Epidermal melanocyte (primary cell): ENCODE results near the gene P3R3URF.
A peak's percentile ranks its signal among the peaks of the same experiment; 100 is the strongest.
"Not testable (repeated sequence)": the region's sequence is repeated elsewhere in the genome, so short reads cannot be mapped to it uniquely, and the experiment has no call there.

ENCODE experiments used
- DNase-seq: peaks from one replicate; pipeline ENCODE4 v3.0.0; 2011; ENCODE audit warnings: low spot score; ENCODE audit not compliant: insufficient read length

The P3R3URF gene

GRCh38 chr1:46176211-46176865 lies at the start of gene P3R3URF:
TSS of gene P3R3URF (minus strand) at chr1:46176488. CDS start at chr1:46176471, 17 bp downstream.
- DNase-seq = no peak

DNA sequence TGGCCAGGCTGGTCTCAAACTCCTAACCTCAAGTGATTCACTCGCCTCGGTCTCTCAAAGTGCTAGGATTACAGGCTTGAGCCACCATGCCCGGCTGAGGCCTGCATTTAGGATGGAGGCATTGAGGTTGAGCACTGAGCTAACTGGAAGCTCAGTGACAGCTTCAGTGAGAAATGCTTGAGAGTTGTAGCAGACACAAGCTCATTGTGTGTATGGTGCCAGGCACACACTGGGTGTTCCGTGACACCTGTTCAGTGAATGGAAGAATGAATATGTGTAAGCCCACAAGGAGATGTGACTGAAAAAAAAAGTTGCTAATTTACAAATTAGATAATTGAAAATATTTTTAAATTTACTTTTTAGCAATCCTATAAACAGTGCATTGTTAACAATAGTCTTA lies 48.7 kb upstream of the P3R3URF start:
- no peak for DNase-seq

DNA sequence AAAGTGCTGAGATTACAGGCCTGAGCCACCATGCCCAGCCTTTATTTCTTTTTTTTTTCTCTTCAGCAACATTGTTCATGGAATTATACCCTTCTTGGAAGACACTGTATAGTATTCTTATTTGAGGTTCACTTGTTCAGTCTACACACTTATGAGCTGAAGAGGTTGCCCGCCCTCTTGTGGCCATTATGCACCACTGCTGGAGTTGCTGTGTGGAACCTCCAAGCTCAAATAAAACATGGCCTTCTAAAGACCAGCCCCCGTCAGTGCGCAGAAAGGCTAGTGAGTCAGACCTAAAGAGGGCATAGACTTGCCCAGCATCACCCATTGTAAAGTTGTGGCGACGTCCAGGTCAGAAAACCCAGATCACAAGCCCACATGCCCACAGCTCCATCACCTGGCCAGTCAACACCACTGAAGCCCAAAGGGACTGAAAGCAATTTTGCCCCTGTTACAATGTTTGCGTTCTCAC lies 47.2 kb upstream of the P3R3URF start:
- no peak for DNase-seq

DNA sequence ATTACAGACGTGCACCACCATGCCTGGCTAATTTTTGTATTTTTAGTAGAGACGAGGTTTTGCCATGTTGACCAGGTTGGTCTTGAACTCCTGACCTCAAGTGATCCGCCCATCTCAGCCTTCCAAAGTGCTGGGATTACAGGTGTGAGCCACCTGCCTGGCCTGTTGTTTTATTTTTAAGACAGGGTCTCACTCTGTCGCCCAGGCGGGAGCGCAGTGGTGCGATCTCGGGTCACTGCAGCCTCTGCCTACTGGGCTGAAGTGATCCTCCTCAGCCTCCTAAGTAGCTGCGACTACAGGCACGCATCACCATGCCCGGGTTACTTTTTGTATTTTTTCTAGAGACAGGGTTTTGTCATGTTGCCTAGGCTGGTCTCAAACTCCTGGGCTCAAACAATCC lies 46.8 kb upstream of the P3R3URF start:
- DNase-seq = not testable (repeated sequence)

GRCh38 chr1:46221749-46222148 lies 45.5 kb upstream of the P3R3URF start:
- DNase-seq = no peak

DNA sequence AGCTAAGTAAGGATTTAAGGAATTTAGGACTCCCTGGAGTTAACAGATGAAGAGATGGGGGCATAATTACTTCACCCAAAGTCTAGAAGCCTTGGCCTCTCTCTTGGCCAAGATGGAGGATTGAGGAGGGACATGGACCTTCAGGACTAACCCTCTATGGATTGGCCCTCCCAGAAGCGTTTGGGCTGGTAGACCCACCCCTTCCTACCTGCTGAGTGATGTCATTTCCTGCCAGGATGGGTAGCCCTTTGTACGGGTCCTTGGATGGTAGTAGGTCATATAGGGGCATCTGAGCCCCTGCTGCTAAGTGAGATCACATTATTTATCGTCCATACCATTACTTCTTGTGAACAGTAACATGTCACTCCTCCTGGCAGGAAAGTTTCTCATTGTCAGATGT lies 44.5 kb upstream of the P3R3URF start:
- DNase-seq = no peak

DNA sequence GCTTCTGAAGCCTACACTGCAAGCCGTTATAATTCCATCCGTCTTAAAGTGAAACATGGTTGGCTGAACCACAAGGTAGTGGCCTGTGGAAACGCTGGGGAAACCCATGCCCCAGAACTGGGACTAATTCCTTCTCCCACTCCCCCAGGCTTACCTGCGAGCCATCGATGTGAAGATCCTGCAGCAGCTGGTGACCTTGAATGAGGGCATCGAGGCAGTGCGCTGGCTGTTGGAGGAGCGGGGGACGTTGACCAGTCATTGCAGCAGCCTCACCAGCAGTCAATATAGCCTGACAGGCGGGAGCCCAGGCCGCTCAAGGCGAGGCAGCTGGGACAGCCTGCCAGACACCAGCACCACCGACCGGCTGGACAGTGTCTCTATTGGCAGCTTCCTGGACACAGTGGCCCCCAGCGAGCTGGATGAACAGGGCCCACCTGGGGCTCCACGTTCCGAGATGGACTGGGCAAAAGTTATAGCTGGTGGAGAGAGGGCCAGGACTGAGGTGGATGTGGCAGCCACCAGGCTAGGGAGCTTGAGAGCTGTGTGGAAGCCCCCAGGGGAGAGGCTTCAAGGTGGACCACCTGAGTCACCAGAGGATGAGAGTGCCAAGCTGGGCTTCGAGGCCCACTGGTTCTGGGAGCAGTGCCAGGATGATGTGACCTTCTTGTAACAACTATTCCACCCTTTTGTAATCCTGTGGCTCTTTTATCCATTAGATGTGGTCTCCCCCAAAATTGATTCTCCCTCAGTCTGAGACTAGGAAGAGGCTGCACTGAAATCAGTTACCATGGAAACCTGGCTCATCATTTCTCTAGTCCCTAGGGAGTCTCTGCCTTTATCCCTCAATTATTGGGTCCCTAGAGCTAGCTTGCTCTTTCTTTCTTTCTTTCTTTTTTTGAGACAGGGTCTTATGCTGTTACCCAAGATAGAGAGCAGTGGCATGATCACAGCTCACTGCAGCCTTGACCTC lies 43.5 kb upstream of the P3R3URF start:
- no peak for DNase-seq

DNA sequence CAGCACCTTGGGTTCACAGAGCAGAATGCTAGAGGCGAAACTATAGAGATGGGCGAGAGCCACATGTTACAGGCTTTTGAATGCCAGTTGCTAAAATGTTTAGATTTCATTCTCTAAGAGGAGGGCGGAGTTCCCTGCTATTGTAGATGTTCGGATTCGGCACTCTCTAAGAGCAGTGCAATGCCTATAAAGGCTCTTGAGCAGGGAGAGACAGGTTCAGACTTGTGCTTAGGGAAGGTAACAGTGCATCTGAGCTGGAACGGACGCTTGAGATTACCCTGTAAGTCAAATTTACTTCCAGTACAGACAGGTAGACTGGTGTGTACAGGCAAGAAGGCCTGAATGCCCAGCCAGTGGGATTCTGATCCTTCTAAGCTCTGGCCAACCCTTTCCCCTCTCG lies 42.2 kb upstream of the P3R3URF start:
- DNase-seq = no peak

DNA sequence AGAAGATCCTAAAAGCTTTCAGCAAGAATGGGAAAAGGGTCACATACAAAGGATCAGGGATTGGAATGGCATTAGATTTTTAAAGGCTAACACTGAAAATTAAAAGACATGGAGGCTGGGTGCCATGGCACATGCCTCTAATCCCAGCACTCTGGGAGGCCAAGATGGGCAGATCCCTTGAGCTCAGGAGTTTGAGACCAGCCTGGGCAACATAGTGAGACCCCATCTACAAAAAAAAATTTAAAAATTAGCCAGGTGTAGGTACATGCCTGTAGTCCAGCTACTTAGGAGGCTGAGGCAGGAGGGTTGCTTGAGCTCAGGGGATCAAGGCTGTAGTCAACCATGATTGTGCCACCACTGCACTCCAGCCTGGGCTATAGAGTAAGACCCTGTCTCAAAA lies 39.2 kb upstream of the P3R3URF start:
- no peak for DNase-seq

- no peak for DNase-seq
Observed at GRCh38 chr1:46211051-46211450, 34.8 kb upstream of the P3R3URF start.

DNA sequence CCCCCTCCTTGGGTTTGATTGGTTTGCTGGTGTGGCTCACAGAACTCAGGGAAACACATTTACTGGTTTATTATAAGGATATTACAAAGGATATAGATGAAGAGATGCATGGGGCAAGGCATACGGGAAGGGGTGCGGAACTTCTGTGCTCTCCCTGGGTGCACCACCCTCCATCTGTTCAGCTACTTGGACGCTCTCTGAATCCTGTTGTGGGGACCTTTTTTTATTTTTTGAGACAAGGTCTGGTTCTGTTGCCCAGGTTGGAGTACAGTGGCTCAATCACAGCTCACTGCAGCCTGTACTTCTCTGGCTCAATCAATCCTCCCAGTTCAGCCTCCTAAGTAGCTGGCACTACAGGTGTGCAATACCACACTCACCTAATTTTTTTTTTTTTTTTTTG lies 34.3 kb upstream of the P3R3URF start:
- DNase-seq = no peak

- no peak for DNase-seq
Observed at GRCh38 chr1:46206399-46206798, 30.1 kb upstream of the P3R3URF start.

DNA sequence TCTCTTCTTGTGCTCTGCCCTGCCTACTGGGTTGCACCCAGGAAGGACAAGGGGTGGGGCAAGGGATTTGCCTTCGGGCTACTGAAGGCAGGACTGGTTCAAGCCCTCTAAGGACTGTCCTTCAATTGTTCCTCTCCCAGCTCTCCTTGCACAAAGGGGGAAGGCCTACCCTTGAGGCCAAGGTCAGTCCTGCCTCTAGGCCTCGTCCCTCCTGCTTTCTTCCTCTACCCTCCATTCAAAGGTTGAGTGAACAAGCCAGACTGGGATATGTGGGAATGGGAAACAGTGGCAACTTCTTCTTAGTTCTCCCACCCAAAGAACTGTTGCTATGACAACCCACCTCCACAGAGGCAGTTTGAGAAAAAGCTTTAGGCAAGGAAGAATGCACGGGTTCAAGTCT lies 29.5 kb upstream of the P3R3URF start:
- peak; percentile 58 for DNase-seq

- DNase-seq = no peak
Observed at GRCh38 chr1:46205141-46205540, 28.9 kb upstream of the P3R3URF start.

- DNase-seq = no peak
Observed at GRCh38 chr1:46204406-46204742, 28.1 kb upstream of the P3R3URF start.

DNA sequence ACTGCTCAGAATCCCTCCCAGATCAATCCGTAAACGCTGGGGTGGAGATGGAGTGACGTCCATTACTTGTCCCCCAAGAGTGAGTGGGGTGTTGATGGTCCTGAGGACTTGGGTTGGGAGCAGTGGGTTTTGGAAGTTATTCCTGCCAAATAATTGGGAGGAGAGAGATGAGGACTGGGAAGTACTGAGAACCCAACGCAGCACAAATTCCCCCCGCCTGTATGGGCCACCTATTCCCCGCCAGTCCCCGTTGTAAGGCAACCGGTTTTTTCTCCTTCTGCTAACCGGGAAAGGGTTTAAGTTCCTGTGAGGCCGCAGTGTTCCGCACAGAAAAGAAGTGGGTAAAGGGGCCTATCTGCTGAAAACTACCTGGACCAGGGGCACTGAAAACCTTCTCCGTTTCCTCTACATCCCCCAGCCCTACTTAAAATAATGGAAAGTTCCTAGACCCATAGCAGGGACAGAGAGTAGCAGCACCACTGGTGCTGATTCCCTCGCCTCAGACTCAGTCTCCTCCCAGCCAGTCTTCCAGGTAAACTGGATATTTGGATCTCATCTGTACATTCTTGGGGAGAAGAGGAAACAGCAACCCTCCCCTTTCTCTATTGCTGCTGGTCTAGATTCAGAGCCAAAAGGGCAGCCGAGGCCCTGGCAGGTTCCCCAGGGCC lies 27.6 kb upstream of the P3R3URF start:
- DNase-seq = no peak

- DNase-seq = no peak
Observed at GRCh38 chr1:46199233-46199749, 23.0 kb upstream of the P3R3URF start.

GRCh38 chr1:46197964-46198811 lies 21.9 kb upstream of the P3R3URF start, which contains the start of gene POMGNT1:
TSS of gene POMGNT1 (minus strand) at chr1:46198434. CDS start at chr1:46197821, 613 bp downstream.
- DNase-seq = peak; percentile 84

GRCh38 chr1:46197560-46197963 lies 21.3 kb upstream of the P3R3URF start:
- DNase-seq = no peak

- DNase-seq = no peak
Observed at GRCh38 chr1:46196609-46197008, 20.3 kb upstream of the P3R3URF start.
